Hepatic stellate cell (primary cell): ENCODE results near the gene GDF7.
A peak's percentile ranks its signal among the peaks of the same experiment; 100 is the strongest.

Experiments
- DNase-seq: peaks from one replicate; pipeline ENCODE4 v3.0.0; 2011; ENCODE audit warnings: low spot score

GDF7 gene

DNA sequence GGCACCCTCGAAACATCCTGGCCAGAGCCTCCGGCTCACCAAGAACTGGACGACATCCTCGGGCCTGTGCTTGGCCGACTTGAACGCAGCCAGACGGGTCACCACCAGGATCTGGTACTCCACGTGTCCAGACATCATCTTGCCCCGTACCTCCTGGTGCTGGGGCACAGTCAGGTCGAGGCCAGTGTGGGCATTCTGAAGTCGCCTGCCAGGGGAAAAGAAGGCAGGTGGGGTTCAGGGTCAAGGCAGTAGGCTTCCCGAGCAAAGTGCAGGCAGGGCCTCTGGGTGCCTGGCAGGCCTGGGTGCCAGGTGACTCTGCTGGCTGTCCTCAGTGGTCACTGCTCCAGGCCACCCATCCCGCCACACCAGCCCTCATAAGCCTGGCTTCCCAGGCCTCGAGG is 21.6 kb upstream of the GDF7 start:
- no peak for DNase-seq

GRCh38 chr2:20645761-20646160 is 21.2 kb upstream of the GDF7 start:
- no peak for DNase-seq

DNA sequence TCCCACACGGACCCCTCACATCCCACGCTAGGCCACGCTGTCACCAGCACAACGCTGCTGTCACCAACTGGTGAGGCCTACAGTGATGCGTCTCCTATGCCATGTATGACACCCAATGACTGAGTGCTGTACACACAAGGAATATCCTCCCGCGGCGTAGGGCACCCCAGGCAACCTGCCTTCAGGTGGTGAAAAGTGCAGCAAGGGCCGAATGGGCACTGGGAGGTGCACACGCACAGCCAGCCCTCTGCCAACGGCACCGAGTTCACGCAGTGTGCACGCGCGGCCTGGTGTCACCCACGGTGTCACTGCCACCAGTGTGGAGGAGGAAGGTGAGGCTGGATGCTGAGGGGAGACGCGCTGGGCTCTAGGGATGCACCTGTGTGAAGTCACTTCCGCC is 20.5 kb upstream of the GDF7 start:
- no peak for DNase-seq

DNA sequence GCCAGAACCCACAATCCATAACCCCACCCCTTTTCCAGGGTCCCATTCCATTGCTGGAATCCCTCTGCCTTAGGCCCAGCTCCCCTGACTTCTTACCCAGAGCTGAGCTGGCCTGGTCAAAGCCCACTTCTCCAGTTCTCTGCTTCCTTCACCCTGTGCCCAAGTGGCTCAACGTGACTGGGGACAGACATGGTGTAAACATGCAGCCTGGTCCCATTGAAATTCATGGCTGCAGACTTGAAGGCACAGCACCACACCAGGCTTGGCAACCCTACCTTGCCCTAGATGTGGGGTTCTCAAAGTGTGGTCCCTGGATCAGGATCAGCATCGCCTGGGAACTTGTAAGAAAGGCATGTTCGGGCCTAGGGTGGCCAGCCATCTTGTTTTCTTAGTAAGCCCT is 19.7 kb upstream of the GDF7 start:
- no peak for DNase-seq

DNA sequence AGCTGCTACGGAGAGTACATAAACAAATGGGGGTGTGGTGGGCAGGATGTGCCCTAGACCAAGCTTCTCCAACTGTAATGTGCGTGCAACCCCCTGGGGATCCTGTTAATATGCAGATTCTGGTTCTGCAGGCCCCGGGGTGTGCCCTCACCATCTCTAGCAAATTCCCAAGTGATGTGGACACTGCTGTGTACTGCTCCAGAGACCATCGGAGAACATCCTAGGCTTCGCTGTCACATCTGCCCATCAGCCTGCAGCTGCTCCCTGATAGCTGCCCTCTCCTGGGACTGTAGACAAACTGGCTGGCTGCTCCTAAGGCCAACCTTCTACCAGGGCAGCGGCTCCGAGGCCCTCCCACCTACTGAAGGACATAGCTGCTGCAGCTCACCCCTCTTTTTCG is 19.2 kb upstream of the GDF7 start:
- DNase-seq, result no peak

GRCh38 chr2:20648206-20648605 is 18.7 kb upstream of the GDF7 start:
- no peak for DNase-seq

DNA sequence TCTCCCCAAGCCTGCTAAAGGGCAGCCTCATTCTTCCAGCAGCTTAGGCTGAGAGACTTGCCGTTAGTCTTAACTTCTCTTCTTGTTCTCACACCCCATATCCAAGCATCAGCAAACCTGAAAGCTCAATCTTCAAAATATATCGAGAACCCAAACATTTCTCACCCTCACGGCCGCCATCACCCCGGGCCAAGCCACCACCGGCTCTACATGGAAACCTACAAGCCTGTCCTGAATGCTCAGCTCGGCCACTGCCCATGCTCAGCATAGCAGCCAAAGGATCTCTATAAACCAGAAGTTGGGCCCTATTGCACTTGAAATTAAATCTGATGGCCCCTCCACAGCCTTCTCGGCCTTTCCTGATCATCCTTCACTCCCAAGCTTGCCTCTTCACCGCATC is 18.1 kb upstream of the GDF7 start:
- DNase-seq, result no peak

- no peak for DNase-seq
Measured at GRCh38 chr2:20649576-20649975, 17.4 kb upstream of the GDF7 start.

DNA sequence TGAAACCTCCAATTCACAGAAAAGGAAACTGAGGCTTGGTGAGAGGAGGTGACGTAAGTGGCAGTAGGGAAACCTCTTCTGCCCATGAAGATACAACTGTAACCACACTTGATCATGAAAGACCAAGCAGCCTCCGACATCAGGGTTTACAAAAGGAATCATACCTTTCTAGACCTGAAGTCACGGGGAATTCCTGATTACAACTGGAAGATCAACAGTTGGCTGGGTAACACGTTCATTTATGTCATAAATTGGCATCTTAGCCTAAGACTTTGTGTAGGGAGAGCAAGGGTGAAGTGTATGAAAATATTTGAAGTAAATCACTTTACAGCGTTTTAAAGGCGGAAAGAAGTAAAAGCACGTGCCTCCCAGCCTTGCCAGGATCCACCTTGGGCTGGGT is 17.0 kb upstream of the GDF7 start:
- no peak for DNase-seq

DNA sequence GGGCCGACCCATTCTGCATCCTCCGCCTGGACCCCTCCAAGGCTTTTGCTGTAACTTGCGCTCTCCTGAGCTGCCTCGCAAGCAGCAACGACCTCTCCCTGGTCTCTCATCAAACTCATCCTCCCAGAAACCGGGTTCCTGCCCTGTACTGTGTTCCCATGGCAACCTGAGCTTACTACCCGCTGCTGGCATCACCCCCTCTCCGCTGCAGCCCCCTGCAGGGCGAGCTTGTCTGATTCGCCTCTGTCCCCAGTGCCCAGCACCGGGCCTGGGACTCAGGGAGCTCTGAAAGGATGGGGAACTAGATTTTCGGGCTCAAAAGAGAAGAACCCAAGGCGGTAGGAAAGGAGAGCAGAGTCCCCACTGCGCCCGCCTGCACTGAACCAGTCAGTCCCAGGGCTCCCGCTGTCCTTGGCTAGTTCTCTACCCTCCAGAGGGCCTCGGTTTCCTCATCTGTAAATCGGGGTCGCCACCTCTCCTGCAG is 16.5 kb upstream of the GDF7 start:
- DNase-seq, result peak; percentile 82

DNA sequence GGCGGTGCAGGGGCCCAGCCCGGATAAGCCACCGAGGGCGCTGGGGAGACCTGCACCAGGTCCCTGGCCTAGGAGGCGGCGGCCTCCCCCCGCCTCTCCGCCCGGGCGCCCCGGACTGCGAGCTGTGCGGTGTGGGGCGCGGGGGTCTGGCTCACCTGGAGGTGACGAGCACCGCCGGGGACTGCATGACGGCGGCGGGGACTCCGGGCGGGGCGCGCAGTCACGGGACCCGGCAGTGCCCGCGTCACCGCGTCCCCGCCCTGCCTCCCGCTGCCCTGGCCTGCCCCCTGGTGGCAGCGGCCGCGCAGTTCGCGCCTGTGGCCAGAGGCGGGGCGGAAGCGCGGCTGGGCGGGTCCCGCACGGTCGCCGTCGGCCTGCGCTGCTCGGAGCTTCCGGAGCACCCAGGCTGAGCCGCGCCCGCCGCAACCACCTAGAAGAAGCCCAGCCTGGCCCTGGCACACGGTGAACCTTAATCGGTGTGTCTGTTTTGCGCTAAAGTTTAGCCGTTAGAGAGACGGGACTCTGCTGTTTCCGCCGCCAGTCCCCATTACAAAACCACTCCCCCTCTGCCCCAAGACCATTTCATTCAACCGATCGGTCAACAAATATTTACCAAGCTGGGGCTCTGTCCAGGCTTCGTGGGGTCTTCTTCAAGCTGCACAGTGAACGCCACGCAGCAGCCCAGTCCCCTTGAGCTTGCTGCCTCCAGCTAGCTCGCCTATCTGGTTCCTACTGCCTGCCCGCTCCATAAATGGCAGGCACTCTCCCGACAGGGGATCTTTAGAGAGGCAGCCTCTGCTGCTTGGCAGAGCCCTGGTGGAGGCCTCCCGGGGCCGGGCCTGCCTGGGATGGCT is 15.8 kb upstream of the GDF7 start, which contains the start of gene HS1BP3:
TSS of gene HS1BP3 (minus strand) at position 222 of the 854 bp plus-strand sequence. CDS start at position 187, 35 bp downstream.
- peak; percentile 94 for DNase-seq

DNA sequence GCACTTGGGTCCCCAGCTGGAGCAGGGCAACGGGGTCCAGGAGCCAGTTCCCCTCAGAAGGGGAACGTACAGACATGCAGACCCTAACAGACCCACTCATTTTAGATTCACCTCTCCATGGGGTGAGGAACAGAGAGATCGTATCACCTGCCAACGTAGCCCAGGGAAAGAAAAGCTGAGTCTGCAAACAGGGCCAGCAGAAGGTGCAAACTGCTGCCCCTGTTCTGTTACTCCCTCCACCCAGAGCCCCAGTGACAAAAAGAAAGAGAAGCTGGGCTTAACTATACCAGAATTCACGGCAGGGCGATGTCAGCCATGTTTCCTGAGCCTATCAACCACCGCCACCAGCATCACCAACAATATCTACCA is 15.2 kb upstream of the GDF7 start:
- DNase-seq, result no peak

DNA sequence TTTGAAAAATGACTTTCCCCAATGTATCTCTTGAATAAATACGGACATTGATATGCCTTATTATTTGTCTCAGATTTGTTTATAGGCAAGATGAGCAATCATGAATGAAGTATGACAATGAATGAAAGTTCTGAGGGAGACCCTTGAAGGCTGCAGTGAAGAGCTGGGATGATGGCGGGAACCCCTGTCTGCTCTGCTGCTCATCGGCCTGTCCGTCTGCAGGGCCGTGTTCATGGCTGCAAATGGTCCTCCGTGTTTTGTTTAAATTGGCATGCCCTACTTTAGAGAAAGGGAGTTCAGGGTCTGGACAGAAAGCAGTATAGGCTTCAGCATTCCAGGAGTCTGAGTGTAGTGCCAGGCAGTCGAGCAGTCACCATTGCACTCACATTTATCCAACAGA is 14.8 kb upstream of the GDF7 start:
- no peak for DNase-seq

GRCh38 chr2:20652673-20653575 is 14.0 kb upstream of the GDF7 start:
- DNase-seq, result no peak

DNA sequence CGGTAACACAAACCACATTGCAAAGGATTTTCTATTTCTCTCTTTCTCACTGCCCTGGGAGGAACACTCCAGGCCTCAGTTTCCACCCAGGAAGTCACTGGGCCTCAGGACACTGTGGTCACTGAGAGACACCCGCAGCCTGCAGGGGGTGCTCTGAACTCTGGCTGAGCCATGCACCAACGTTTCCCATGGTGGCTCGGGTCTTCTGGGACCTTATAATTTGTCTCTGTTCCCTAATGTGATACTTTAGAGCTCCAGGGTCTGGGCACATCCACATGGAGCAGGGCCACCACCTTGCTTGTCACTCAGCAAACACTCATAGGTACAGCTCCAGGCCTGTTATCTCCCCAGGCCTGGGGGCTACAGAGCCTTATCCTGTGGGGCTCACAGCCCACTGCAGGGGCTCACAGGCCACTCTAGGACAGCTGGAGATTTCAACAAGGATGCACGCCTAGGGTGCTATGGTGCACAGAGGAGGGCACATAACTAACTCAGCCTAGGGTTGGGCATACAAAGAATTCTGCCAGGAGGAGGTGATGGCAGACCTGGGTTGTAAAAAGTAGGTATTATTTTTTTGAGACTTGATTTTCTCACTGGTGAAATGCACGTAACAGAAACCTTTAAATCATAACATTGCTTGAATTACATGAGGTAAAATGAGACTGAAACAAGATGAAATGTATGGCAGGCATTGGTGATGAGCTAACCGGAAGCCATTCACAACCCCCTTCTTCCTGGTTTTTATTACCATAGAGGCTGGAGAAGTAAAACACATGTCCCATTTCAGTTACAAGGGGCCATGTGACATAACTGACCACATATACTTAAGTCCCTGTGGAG is 13.0 kb upstream of the GDF7 start:
- no peak for DNase-seq

GRCh38 chr2:20654535-20654813 is 12.5 kb upstream of the GDF7 start:
- DNase-seq, result no peak

- DNase-seq, result no peak
Measured at GRCh38 chr2:20656561-20656960, 10.4 kb upstream of the GDF7 start.

DNA sequence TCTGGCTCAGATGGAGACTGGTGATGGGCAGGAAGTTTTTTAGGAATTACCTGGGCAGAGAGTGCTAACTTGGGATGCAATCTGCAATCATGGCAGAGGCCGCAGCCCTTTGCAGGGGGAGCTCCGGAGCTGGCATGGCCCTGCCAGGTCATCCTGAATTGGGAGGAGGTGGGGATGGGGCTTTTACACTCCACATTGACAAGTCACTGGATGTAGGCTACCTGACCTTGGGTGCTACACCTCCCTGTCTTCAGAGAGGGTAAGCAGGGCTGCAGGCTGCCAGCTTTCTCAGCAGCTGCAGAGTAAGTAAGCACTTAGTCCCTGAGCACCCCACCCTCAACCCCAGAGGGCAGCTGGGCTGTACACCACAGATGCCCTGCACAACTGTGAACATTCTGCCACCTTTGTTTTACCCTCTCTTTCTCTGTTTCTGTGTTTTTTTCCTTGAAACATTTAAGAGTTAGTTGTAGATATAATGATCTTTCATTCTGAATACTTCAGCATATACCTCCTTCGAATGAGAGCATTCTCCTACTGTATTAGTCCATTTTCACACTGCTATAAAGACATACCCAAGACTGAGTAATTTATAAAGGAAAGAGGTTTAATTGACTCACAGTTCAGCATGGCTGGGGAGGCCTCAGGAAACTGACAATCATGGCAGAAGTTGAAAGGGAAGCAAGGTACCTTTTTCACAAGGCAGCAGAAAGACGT is 9.3 kb upstream of the GDF7 start:
- no peak for DNase-seq

- peak; percentile 69 for DNase-seq
Measured at GRCh38 chr2:20660506-20661420, 6.2 kb upstream of the GDF7 start.
